Rectal smooth muscle tissue (tissue), 1 donor: ENCODE measurements around the gene TRAF7.

Experiments used
- H3K27ac ChIP-seq: one replicate; pipeline ENCODE4 v1.7.0; 2013; ENCODE audit warnings: low read depth, low read length, inconsistent platforms
- H3K27me3 ChIP-seq: one replicate; pipeline ENCODE4 v1.7.0; 2013; ENCODE audit warnings: low read length; ENCODE audit not compliant: control insufficient read depth, insufficient read depth
- H3K36me3 ChIP-seq: one replicate; pipeline ENCODE4 v1.7.0; 2013; ENCODE audit warnings: low read length; ENCODE audit not compliant: control insufficient read depth, insufficient read depth
- H3K4me1 ChIP-seq: one replicate; pipeline ENCODE4 v1.7.0; 2013; ENCODE audit warnings: low read length; ENCODE audit not compliant: control insufficient read depth, insufficient read depth
- H3K4me3 ChIP-seq: one replicate; pipeline ENCODE4 v1.7.0; 2013; ENCODE audit warnings: low read length
- H3K9ac ChIP-seq: one replicate; pipeline ENCODE4 v1.7.0; 2013; ENCODE audit warnings: low read length

The TRAF7 gene

DNA sequence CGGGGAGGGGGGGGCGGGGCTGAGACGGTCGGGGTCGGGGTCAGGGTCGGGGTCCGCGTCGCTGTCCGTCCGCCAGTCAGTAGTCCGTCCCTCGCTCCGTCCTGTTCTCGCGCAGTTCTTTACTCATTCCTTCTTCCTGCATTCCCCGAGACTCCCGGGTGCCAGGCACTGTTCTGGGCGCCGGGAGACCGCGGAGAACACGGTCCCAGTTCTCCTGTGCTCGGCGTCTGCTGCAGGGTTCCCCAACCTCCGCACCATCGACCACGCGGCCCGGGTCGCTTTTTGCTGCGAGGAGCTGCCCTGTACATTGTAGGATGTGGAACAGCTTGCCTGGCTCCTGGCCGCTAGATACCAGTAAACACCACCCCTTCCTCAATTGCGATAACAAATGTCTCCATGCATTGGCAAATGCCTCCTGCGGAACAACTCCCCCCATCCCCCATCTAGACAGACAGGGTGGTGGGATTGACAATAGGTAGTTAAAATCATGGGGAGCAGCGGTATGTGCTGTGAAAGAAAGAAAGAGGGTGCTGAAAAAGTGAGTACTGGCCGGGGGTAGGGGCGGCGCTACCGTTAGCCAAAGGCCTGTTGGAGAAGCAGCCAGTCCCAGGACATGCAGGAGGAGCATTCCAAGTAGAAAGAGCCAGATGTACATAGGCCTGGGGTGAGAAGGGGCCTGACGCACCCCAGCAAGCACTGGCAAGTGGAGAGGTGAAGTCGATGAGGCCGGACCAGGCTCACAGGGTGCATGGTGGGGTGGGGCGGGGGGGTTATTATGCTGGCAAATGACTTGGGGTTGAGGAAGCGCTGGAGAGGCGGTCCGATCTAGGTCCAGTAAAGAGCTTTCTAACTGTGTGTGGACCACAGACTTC is 631 bp downstream of the TRAF7 start:
- peak overlapping the region; percentile 93 for H3K27ac ChIP-seq
- H3K4me3 ChIP-seq: peak overlapping the region; percentile 87
- peaks cover 3% of the 10 kb centered on the region for H3K27me3 ChIP-seq
- H3K36me3 ChIP-seq: peaks cover 4% of the 10 kb centered on the region
- H3K9ac ChIP-seq: peak overlapping the region; percentile 74
- peaks cover 53% of the 10 kb centered on the region for H3K4me1 ChIP-seq

DNA sequence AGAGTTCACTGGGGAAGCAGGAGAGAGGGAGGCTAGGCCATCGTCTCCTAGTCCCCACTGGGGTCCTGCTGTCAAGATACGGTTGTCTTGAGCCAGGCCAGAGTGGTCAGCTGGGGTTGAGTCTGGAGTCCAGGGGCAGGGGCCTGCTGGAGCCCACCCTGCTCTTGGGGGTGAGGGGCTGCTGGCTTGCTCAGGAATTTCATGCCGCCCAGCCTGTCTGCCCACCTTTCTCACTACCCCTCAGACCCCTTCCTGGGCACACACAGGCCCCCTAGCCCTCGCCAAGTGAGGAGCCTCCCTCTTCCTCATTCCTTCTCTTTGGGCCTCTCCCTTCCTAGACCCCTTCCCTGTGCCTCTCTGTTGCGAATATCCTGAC is 1.3 kb downstream of the TRAF7 start:
- Histone ChIP-seq H3K27me3 (no peaks in the 10 kb centered on the region), H3K9ac (no peak overlapping the region), H3K27ac (peak overlapping the region; percentile 93), H3K4me3 (peak overlapping the region; percentile 87), H3K4me1 (peaks cover 58% of the 10 kb centered on the region), H3K36me3 (no peaks in the 10 kb centered on the region)

DNA sequence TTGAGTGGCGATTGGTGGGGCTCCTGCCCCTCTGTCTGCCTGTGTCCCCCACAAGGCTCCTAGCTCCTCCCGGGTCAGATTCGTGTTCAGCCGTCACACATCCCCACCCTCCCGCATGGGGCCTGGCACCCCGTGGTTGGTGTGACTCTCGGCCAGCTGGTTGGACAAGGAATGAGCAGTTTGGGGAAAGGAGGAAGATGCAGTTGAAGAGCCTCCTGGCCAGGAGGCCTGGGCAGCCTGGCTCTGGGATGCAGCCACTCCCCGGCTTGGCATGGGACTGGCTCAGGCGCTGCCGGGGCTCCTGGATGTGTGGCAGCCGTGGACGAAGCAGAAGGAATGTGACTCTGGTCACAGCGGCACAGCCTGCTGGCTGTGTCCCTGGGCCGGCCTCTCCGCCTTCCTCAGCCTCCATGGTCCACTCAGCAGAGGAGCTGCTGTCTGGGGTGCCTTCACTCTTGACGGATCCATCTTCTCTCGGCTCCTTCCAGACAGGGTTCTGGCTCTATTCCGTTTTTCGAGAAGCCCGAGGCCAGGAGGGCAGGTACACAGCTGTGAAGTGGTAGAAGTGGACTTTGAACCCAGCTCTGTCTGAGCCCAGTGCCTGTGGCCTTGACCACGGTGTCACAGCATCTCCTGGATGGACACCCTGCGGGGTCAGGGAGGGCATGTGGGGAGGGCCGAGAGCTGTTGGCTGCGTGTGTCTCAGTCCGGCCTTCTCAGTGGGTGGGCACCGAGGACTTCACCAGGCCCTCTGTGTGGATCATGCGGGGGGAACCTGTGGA is 2.1 kb downstream of the TRAF7 start:
- no peaks in the 10 kb centered on the region for H3K27me3 ChIP-seq
- H3K4me3 ChIP-seq: peak overlapping the region; percentile 87
- H3K4me1 ChIP-seq: peaks cover 55% of the 10 kb centered on the region
- H3K36me3 ChIP-seq: no peaks in the 10 kb centered on the region
- peak overlapping the region; percentile 93 for H3K27ac ChIP-seq
- H3K9ac ChIP-seq: no peak overlapping the region

DNA sequence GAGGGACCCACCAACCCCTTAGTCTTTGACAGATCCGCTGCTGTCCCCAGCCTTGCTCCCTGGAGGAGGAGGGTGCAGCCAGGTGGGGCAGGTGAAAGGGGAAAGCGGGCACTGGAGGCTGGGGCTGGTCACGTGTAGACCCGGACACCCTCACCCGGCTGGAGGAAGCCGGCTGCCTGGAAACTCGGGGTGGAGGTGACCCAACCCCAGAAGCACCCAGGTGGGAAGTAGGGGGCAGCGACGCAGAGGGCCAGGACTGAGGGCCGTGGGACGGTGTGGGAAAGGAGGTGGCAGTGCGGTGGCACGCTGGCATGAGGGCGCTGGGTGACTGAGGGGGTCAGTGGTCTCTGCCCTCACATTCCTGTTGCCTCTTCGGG is 2.7 kb downstream of the TRAF7 start:
- Histone ChIP-seq H3K9ac (no peak overlapping the region), H3K4me3 (peak overlapping the region; percentile 35), H3K4me1 (peaks cover 50% of the 10 kb centered on the region), H3K36me3 (no peaks in the 10 kb centered on the region), H3K27ac (peak overlapping the region; percentile 93), H3K27me3 (no peaks in the 10 kb centered on the region)

DNA sequence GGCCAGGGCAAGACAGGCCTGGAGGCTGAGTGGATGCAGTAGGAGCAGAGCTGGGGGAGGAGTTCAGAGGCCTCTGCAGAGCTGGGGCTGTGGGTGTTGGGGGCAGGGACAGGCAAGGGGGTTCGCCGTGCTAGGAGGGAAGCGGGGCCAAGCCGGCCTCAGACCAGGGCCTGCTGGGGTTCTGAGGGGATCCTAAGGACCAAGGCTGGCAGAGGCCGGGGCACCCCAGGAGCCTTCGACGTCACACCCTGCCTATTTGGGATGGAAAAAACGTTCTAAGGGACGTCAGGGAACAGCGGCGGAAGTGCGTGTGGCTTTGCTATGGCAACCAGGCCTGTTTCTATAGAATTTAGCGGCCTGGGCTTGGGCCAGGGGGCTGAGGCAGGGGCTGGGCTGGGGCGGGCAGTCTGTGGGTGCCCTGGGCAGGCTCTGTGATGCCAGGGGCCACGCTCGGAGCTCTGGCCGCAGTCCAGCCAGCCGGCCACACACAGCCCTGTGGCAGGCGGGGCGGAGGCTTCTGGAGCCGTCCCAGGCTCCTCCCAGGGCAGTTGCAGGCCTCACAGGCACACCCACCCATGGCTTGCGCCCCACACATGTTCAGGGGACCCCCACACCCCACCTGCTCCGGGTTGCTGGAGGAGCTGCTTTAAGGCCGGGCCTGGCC is 3.7 kb downstream of the TRAF7 start:
- no peak overlapping the region for H3K9ac ChIP-seq
- peaks cover 41% of the 10 kb centered on the region for H3K4me1 ChIP-seq

DNA sequence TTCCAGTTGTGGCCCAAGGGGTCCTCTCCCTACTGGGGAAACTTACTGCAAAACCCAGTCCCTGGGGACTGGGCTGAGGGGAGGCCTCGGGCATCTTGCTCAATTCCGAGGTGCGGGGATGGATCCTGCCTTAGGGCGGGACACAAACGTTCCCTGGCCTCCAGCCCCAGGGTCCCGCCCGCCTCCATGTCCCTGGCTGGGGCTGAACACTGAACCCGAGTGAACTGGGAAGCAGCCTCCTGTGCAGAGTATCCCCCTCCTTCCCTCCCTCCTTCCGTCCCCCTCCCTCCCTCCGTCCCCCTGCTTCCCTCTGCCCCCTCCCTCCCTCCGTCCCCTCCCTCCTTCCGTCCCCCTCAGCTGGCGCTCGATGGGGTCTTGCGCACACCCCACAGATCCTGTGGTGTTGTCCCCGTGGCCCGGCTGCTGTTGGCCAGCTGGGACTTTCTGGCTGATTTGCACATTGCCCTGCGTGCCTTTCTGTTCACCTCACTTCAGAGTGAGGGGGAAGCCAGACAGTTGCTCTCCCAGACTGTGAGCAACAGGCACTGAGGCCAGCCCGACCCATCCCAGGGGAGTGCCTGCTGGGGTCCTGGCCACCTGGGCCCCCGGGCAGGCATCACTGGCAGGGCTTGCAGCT is 5.5 kb downstream of the TRAF7 start:
- H3K27me3 ChIP-seq: no peaks in the 10 kb centered on the region
- no peak overlapping the region for H3K9ac ChIP-seq
- no peaks in the 10 kb centered on the region for H3K36me3 ChIP-seq
- peaks cover 41% of the 10 kb centered on the region for H3K4me1 ChIP-seq
- H3K4me3 ChIP-seq: peak overlapping the region; percentile 15
- peak overlapping the region; percentile 45 for H3K27ac ChIP-seq

More for the DNA sequence above, 3.7 kb downstream of the TRAF7 start:
- H3K27ac ChIP-seq: peak overlapping the region; percentile 93
- no peaks in the 10 kb centered on the region for H3K27me3 ChIP-seq
- peak overlapping the region; percentile 35 for H3K4me3 ChIP-seq
- H3K36me3 ChIP-seq: no peaks in the 10 kb centered on the region

DNA sequence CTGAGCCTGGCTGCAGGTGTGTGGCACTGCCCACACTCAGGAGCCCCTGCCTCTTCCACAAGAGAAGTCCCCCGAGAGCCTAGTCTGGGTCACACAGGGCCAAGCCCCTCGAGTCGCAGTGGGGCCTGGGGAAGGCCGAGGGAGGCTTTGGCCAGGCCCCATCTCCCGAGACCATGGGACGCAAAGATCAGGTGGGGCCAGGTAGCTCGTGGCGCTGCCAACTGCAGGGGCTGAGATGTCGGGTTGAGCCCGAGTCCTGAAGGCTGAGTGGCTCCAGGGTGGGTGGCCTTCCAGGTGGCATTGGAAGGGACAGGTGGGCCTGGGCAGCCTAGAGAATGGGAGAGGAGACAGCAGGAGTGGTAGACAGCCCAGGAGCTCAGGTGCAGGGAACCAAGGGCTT is 6.3 kb downstream of the TRAF7 start:
- no peaks in the 10 kb centered on the region for H3K27me3 ChIP-seq
- no peaks in the 10 kb centered on the region for H3K36me3 ChIP-seq
- no peak overlapping the region for H3K9ac ChIP-seq
- no peak overlapping the region for H3K27ac ChIP-seq
- no peak overlapping the region for H3K4me3 ChIP-seq
- H3K4me1 ChIP-seq: peaks cover 35% of the 10 kb centered on the region

DNA sequence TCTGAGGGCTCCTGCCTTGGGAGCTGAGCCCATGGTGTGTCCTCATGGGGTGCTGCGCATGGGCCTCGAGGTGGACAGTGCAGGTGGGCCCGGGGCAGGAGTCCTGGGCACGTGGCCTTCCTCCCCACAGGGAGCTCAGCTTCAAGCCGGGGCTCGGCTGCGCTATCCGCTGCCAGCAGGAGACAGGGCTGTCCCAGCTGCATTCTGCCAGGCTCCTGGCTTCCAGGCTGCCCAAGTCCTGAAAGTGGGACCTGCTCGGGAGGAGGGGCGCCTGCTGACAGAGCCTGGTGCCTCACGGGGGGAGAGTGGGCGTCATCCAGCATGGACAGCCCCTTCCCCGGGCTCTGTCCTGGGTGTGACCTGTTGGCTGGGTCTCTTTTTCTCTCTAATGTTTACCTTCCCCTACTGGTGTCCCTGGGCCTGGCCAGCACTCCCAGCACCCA is 7.1 kb downstream of the TRAF7 start:
- Histone ChIP-seq H3K36me3 (no peaks in the 10 kb centered on the region), H3K9ac (no peak overlapping the region), H3K4me1 (peaks cover 27% of the 10 kb centered on the region)

DNA sequence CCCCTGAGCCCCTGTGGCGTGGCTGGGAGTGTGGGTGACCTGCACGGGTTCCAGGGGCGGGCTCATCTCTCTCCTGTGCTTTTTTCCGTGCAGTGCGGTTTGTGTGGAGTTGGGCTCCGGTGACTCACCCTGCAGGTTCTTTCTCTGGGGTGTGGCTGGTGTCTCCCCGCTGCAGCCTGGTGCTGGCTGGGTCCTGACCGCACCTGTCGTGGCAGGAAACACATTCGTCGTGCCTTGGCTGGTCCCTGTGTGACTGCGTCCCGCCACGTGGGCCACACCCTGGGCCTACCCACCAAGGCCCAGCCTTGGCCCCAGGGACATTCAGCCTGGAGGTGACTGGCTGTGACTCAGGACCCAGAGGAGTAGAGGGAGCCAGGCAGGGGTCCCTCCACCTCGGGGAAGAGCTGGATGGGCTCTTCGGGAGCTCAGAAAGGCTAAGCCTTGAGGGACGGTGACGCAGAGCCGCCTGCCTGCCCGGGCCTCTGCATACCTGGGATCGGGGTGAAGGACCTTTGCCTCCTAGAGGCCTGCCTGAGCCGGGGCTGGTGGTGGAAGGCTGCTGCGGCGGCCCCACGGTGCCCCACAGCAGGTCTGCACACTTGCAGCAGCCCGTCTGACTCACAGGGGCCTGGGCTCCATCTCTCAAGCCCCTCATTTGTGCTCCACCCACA is 7.8 kb downstream of the TRAF7 start:
- peaks cover 2% of the 10 kb centered on the region for H3K36me3 ChIP-seq
- peaks cover 20% of the 10 kb centered on the region for H3K4me1 ChIP-seq
- no peak overlapping the region for H3K27ac ChIP-seq
- H3K4me3 ChIP-seq: no peak overlapping the region
- H3K27me3 ChIP-seq: no peaks in the 10 kb centered on the region
- no peak overlapping the region for H3K9ac ChIP-seq

More for the DNA sequence above, 7.1 kb downstream of the TRAF7 start:
- Histone ChIP-seq H3K27ac (no peak overlapping the region), H3K4me3 (no peak overlapping the region), H3K27me3 (no peaks in the 10 kb centered on the region)

DNA sequence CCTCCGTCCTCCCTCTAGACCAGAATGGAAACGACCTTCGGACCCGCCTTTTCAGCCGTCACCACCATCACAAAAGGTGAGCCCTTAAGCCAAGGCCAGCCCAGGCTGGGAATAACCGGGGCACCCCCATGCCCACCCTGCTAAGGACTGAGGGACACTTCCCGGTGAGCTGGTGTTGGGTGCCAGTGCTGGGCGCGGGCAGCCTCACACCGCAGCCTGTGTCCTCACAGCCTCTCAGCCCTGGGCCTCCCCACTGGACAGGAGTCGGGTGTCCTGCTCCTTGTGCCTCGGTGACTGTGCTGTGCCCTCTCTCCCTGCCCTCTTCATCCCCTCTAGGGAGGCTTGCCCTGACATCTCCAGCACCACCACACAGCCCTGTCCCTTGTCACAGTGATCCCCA is 10.3 kb downstream of the TRAF7 start:
- H3K4me1 ChIP-seq: peaks cover 5% of the 10 kb centered on the region
- H3K9ac ChIP-seq: no peak overlapping the region

DNA sequence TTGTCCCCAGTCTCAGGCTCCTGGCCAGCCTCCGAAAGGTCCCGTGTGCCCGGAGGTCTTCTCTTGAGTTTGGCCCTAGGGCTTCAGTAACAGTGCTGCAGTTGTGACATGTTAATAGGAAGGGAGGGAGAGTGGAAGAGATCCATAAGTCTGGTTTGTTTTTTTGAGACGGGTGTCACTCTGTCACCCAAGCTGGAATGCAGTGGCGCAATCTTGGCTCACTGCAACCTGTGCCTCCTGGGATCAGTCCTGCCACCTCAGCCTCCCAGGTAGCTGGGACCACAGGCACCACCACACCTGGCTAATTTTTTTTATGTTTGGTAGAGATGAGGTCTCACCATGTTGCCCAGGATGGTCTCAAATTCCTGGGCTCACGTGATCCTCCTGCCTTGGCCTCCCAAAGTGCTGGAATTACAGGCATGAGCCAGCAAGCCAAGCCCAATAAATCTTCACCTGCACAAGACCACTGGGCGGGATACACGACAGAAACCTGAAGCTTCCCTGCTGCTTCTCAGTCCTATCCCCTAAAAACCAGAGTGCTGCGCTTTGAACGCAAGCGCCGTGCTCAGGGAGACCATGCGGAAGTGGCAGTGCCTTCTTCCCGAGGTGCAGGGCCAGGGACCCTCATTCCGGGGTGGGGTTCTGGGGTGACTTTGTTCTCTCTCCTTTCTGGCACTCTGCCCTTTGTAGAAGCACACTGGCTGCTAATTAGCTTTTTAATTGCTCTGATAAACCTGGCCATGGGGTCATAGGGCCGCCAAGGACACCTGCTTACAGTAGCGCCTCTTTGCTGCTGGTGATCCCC is 10.9 kb downstream of the TRAF7 start:
- no peak overlapping the region for H3K27ac ChIP-seq
- no peak overlapping the region for H3K9ac ChIP-seq
- H3K4me3 ChIP-seq: no peak overlapping the region
- H3K36me3 ChIP-seq: peaks cover 5% of the 10 kb centered on the region
- H3K4me1 ChIP-seq: peaks cover 2% of the 10 kb centered on the region
- no peaks in the 10 kb centered on the region for H3K27me3 ChIP-seq

More for the DNA sequence above, 10.3 kb downstream of the TRAF7 start:
- Histone ChIP-seq H3K27me3 (no peaks in the 10 kb centered on the region), H3K36me3 (peaks cover 5% of the 10 kb centered on the region), H3K4me3 (no peak overlapping the region), H3K27ac (no peak overlapping the region)
